ENCODE measurements around the gene RADIL.

RADIL gene

DNA sequence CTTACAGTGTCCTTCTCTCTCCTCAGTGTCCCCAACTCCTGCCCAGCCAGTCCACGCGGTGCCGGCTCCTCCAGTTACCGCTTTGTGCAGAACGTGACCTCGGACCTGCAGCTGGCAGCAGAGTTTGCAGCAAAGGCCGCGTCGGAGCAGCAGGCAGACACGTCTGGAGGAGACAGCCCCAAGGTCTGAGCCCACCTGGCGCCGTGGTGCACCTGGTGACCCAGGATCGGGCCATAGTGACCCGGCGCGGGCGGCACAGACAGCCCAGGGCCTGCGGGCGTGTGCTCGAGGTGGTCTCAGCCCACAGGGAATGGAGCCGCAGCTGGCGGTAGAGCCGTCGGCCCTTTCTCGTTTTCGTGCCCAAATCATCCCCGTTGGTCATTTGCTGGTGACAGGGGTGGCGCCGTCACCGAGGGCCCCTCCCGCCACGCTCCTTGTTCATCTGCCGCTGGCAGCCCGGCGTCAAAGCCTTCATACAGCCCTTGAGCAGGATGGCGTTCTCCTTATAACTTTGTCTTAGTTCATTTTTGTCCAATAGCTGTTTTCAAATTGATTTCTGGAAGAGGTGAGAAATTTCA is 129.0 kb downstream of the RADIL start:
- H3K27ac ChIP-seq, result no peak overlapping the region
- TF ChIP-seq, protein P1, sequence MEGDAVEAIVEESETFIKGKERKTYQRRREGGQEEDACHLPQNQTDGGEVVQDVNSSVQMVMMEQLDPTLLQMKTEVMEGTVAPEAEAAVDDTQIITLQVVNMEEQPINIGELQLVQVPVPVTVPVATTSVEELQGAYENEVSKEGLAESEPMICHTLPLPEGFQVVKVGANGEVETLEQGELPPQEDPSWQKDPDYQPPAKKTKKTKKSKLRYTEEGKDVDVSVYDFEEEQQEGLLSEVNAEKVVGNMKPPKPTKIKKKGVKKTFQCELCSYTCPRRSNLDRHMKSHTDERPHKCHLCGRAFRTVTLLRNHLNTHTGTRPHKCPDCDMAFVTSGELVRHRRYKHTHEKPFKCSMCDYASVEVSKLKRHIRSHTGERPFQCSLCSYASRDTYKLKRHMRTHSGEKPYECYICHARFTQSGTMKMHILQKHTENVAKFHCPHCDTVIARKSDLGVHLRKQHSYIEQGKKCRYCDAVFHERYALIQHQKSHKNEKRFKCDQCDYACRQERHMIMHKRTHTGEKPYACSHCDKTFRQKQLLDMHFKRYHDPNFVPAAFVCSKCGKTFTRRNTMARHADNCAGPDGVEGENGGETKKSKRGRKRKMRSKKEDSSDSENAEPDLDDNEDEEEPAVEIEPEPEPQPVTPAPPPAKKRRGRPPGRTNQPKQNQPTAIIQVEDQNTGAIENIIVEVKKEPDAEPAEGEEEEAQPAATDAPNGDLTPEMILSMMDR (conservative IDR thresholded peaks at IDR 0.05), result no peak

DNA sequence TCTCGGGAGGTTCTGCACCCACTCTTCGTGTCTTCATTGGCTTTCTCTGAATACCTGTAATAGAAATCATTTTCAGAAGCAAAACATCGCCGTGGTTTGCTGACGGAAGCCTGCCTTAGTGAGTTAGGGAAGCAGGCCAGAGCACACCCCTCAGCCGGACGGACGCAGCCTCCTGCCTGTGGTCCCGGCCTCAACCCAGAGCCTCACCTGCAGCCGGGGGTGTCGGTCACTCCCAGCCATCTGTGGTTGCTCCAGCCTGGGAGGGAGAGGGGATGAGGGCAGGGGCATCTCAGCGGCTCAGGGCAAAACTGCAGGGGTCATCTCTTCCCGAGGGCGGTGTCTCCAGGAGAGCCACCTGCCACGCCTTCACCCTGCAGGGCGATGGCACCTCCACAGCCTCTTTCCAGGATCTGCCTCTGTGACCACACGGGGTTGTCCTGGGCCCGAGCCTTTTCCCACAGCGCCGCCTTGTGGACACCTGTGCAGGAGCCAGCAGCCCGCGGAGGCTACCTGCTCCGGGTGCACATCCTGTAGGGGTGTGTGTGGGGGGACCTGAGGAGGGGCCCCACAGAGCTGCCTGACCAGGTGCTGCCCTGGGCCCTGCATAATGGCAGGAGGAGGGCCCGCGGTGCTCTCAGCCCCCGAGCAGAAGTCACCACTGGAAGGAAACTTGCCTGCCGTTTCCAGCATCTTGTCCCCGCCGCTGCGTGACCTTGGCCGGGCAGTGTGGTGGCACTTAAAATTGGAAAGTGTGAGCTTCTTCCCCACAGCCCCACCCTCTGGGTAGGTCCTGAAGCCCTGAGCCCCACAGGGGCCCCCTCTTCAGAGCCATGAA is 129.7 kb downstream of the RADIL start:
- H3K27ac ChIP-seq, result no peak overlapping the region
- TF ChIP-seq, protein P1 (conservative IDR thresholded peaks at IDR 0.05), result peak; percentile 92

DNA sequence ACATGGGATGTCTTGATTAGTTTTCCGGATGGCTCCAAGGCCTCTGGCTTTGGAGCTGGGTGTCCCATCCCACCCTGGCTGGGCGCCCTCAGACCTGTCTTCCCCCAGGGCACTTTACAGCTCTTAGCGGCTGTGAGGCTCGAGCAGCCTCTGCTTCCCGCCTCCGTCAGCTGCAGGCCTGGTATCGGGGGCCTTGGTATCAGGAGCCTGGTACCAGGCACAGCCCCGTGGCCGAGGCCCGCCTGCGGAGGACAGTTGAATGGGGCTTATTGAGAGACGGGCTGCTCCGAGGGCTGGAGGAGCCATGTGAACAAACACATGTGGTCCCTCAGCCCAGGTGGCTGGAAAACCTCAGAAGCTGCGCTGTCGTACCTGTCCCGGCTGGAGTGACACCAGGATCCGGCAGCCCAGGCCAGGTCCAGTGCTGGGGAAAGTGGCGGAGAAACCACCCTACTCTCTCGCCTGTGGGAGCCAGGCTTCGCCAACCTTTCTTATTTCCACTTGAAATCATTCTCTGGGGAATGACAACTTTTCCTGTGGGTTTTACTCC is 132.0 kb downstream of the RADIL start:
- no peak overlapping the region for H3K27ac ChIP-seq
- TF ChIP-seq, protein P1 (conservative IDR thresholded peaks at IDR 0.05), result no peak

DNA sequence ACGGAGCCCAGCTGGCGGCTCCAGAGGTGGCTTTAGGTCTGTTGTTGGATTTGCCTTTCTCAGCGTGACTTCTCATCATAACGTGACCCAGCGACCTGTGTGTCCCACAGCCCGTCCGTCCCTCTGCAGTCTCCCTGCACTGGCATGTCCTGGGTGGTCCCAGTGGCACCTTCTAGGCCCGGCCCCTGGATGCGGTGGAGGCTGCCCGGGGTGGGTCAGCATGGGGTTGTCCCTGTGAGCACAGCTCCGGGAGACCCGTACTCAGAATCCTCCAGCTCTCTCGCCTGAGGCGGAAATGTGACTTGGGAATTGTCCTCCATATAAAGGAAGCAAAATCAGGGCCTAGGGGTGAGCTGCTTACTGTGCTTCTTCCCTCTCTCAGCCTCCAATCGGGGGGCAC is 133.7 kb downstream of the RADIL start:
- TF ChIP-seq, protein P1 (conservative IDR thresholded peaks at IDR 0.05), result no peak
- no peak overlapping the region for H3K27ac ChIP-seq

DNA sequence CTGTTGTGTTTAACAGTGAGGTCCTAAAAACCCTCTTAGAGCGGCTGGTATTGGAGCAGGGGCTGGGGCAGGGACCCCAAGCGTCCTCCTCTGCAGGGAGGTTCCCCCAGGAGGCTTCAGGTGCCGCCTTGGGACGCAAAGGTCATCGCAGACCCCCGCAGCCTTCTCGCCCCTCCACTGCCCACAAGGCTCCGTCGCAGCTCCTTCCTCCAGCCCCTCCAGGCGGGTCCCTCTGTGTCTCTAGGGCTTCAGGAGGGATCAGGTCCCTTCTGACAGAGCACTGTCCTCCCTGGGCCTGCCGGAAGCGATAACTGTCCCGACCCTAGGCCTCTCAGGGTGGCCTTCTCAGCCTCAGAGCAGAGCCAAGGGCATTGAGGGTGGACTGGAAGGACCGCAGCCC is 134.2 kb downstream of the RADIL start:
- no peak overlapping the region for H3K27ac ChIP-seq
- TF ChIP-seq, protein P1 (conservative IDR thresholded peaks at IDR 0.05), result no peak
